ENCODE results near the gene PPM1J. TPM values are rescaled to one million over a fixed set of nuclear protein-coding genes. Genes with fewer than 3 reads are reported as not detected.

PPM1J gene
- total and polyA plus RNA-seq, 2 of the 13 experiments (the other 11 are each of a cell fraction or from before 2014, with no cell fraction given): 0.07 to 0.22 TPM

GRCh38 chr1:112699425-112700144 lies 15.5 kb downstream of the PPM1J start:
- WGBS (ENCODE audit: low lambda C conversion rate): 80% methylated on average over 13 of the region's 13 CpGs
- Histone ChIP-seq H3K9me3 (ENCODE audit: low read length) (no peaks in the 10 kb centered on the region), H3K79me2 (ENCODE audit: insufficient read depth, low read length) (peaks cover 8% of the 10 kb centered on the region), H3K4me3 (replicated peaks in 1 of 3; ENCODE audit: insufficient read depth in 1 of 3, low read depth in 2 of 3, low read length in 3 of 3) (peak overlapping the region in 1 of 3 experiments; percentile 42; a peak in 2 of 6 replicates), H3K36me3 (replicated peaks in 1 of 2; ENCODE audit: control insufficient read depth in 1 of 2, insufficient read depth in 2 of 2, low read length in 2 of 2) (peaks cover 18 to 58% of the 10 kb centered on the region in 2 experiments), H3K9ac (ENCODE audit: insufficient read depth, low read depth, low read length) (peak overlapping the region; percentile 61), H3K27ac (ENCODE audit: extremely low read length, insufficient read depth, low read length) (peak overlapping the region; percentile 93), H4K20me1 (ENCODE audit: insufficient read depth, low read length) (no peaks in the 10 kb centered on the region), H2AFZ (ENCODE audit: low read length) (no peak overlapping the region), H3K4me2 (ENCODE audit: low read depth, low read length) (peak overlapping the region; percentile 62), H3K4me1 (ENCODE audit: insufficient read depth, low read length) (peaks cover 72% of the 10 kb centered on the region), H3K27me3 (ENCODE audit: control insufficient read depth in 1 of 2, insufficient read depth in 2 of 2, low read length in 2 of 2) (no peaks in the 10 kb centered on the region)
- ChIA-PET CTCF (ENCODE audit: low intra/inter-chr PET ratio, low total read pairs) (no interaction called here), POLR2A (interaction anchor here (0.9 to 9.2 kb wide), 19 partner anchors 8 to 310 kb away, joined by 3 to 251 read pairs (median 5); partner anchors contain the start of genes CAPZA1, CTTNBP2NL, MOV10 and PPM1J)
- BruUV-seq (replicated peaks): TSS peak; percentile 46
- intact Hi-C loops (cut with micrococcal nuclease; ENCODE audit: unreplicated experiment): loop anchor here (2.0 kb wide), 1 partner anchor 25 kb away; the partner anchor contains the start of gene MOV10
- no peak for FAIRE-seq
- in situ Hi-C loops (cut with HindIII; ENCODE audit: extremely low pct_ligation_motif_present, low pct_unique_long_range_greater_than_20kb): loop anchor here (10.0 to 25.0 kb wide), 2 partner anchors 195 to 338 kb away; partner anchors contain the start of gene WNT2B
- ATAC-seq: no peak
- DNase-seq (ENCODE audit: low spot score): no peak
- TF ChIP-seq NFE2L1 (CRISPR knock-in tag; IDR thresholded peaks at IDR 0.05; ENCODE audit: borderline replicate concordance) (no peak), HDAC1 (CRISPR knock-in tag; IDR thresholded peaks at IDR 0.05) (no peak), NPAS2 (CRISPR knock-in tag; IDR thresholded peaks at IDR 0.05; ENCODE audit: borderline replicate concordance) (no peak), MEIS2 (CRISPR knock-in tag; IDR thresholded peaks at IDR 0.05) (no peak), MAFG (CRISPR knock-in tag; IDR thresholded peaks at IDR 0.05) (no peak), HNF4A (CRISPR knock-in tag; IDR thresholded peaks at IDR 0.05) (no peak), NFKBIZ (CRISPR knock-in tag; IDR thresholded peaks at IDR 0.05) (no peak), SRSF1 (optimal IDR thresholded peaks at IDR 0.05; ENCODE audit: low read depth, low read length) (peak; percentile 8), KDM2A (CRISPR knock-in tag; IDR thresholded peaks at IDR 0.05; ENCODE audit: borderline replicate concordance, low read depth) (no peak), ZXDC (CRISPR knock-in tag; IDR thresholded peaks at IDR 0.05) (no peak), ZNF781 (CRISPR knock-in tag; IDR thresholded peaks at IDR 0.05; ENCODE audit: borderline replicate concordance, not compliant biosample characterization) (peak; percentile 20), TFAP4 (IDR thresholded peaks at IDR 0.05; ENCODE audit: borderline replicate concordance, low read depth) (no peak), SIN3A (IDR thresholded peaks at IDR 0.05; ENCODE audit: borderline replicate concordance, low read depth, low read length) (no peak), NONO (IDR thresholded peaks at IDR 0.05) (no peak), NONO (CRISPR knock-in tag; conservative IDR thresholded peaks at IDR 0.05) (0 out of 2 replicates have a peak, but pooled peaks have one; percentile 37), MEF2D (CRISPR knock-in tag; IDR thresholded peaks at IDR 0.05) (no peak; the same call in 1 of the 2 replicates), RFX5 (IDR thresholded peaks at IDR 0.05; ENCODE audit: low read depth, low read length) (no peak)
- TF ChIP-seq, protein P1, sequence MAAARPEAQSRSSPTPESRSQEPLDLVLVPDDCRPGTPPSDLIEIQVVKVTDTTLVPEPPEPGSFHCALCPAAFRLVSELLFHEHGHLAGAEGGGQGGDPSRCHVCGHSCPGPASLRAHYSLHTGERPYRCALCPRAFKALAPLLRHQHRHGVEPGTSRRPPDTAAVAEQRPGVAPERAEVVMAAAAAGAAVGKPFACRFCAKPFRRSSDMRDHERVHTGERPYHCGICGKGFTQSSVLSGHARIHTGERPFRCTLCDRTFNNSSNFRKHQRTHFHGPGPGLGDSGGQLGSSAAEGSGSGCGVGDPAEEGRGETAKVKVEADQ (CRISPR knock-in tag; IDR thresholded peaks at IDR 0.05; ENCODE audit: borderline replicate concordance): no peak
- TF ChIP-seq, protein P2, sequence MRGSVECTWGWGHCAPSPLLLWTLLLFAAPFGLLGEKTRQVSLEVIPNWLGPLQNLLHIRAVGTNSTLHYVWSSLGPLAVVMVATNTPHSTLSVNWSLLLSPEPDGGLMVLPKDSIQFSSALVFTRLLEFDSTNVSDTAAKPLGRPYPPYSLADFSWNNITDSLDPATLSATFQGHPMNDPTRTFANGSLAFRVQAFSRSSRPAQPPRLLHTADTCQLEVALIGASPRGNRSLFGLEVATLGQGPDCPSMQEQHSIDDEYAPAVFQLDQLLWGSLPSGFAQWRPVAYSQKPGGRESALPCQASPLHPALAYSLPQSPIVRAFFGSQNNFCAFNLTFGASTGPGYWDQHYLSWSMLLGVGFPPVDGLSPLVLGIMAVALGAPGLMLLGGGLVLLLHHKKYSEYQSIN (CRISPR knock-in tag; IDR thresholded peaks at IDR 0.05; ENCODE audit: borderline replicate concordance): no peak

Data from HepG2 (cell line).